Liver (tissue), 9 donors: ENCODE measurements around the gene PIP4K2B. TPM values are rescaled to one million over a fixed set of nuclear protein-coding genes. Genes with fewer than 3 reads are reported as not detected.

Source experiments
- DNase-seq: peaks from one replicate; pipeline ENCODE4 v3.0.0-alpha.2; 2017; ENCODE audit warnings: low spot score
- H3K27ac ChIP-seq, 2 donors: one replicate each; pipeline ENCODE4 v1.7.0; 2013; ENCODE audit warnings: inconsistent platforms in 2 of 2, low read length in 2 of 2, control low read depth in 1 of 2, low read depth in 1 of 2, mild to moderate bottlenecking in 1 of 2
- H3K27me3 ChIP-seq, 4 donors: one replicate each; pipeline versions ENCODE4 v1.6.1 to v1.7.0; 2013; ENCODE audit warnings: low read length in 3 of 4, inconsistent platforms in 1 of 4, mild to moderate bottlenecking in 1 of 4, moderate library complexity in 1 of 4; ENCODE audit not compliant: control insufficient read depth in 4 of 4, insufficient read depth in 4 of 4
- H3K36me3 ChIP-seq, 4 donors: one replicate each; pipeline versions ENCODE4 v1.6.1 to v1.7.0; 2013; ENCODE audit warnings: low read length in 3 of 4, mild to moderate bottlenecking in 3 of 4, low read depth in 1 of 4, moderate library complexity in 1 of 4; ENCODE audit not compliant: control insufficient read depth in 4 of 4, insufficient read depth in 3 of 4
- H3K4me1 ChIP-seq, 4 donors: one replicate each; pipeline versions ENCODE4 v1.6.1 to v1.7.0; 2013; ENCODE audit warnings: low read length in 3 of 4, mild to moderate bottlenecking in 3 of 4, moderate library complexity in 1 of 4; ENCODE audit not compliant: control insufficient read depth in 4 of 4, insufficient read depth in 4 of 4
- H3K4me3 ChIP-seq, 3 donors: one replicate each; pipeline versions ENCODE4 v1.6.1 to v1.7.0; 2013; ENCODE audit warnings: low read length in 3 of 3, control low read depth in 1 of 3, low read depth in 1 of 3, mild to moderate bottlenecking in 1 of 3
- H3K9ac ChIP-seq, 2 donors: one replicate each; pipeline ENCODE4 v1.7.0; 2013; ENCODE audit warnings: low read length in 2 of 2, mild to moderate bottlenecking in 2 of 2, moderate library complexity in 2 of 2, control low read depth in 1 of 2, low read depth in 1 of 2
- H3K9me3 ChIP-seq, 4 donors: one replicate each; pipeline versions ENCODE4 v1.6.1 to v1.7.0; 2013; ENCODE audit warnings: low read length in 3 of 4; ENCODE audit not compliant: control insufficient read depth in 4 of 4
- FOXA1 ChIP-seq: IDR thresholded peaks from 2 replicates; pipeline ENCODE4 v1.6.1; 2016; ENCODE audit warnings: antibody characterized with exemption
- FOXA2 ChIP-seq: IDR thresholded peaks from 2 replicates; pipeline ENCODE4 v1.6.1; 2016; ENCODE audit warnings: antibody characterized with exemption
- JUND ChIP-seq, 2 donors: IDR thresholded peaks; 2 replicates each; pipeline ENCODE4 v1.6.1; 2016; ENCODE audit warnings: antibody characterized with exemption in 2 of 2
- RAD21 ChIP-seq, 2 donors: IDR thresholded peaks; 2 replicates each; pipeline ENCODE4 v1.6.1; 2016; ENCODE audit warnings: antibody characterized with exemption in 2 of 2, mild to moderate bottlenecking in 2 of 2
- TAF1 ChIP-seq: conservative IDR thresholded peaks from 2 replicates; pipeline ENCODE4 v1.6.1; 2016; ENCODE audit warnings: antibody characterized with exemption, mild to moderate bottlenecking
- YY1 ChIP-seq: IDR thresholded peaks from 2 replicates; pipeline ENCODE4 v1.6.1; 2016; ENCODE audit warnings: antibody characterized with exemption, mild to moderate bottlenecking
- WGBS: extraction: QIAGEN DNeasy Blood & Tissue Kit; methylation state at CpG from one replicate; pipeline ENCODE4 v1.1.7; 2013; 5-methylcytosine and 5-hydroxymethylcytosine counted together
- polyA plus RNA-seq, 2 donors: library from polyadenylated mRNA; stranded (reverse) in 1 of 2; unstranded in 1 of 2; fragments of 200-250 nt in 1 of 2; fragments of >200 nt in 1 of 2; fragmentation: Nextera tagmentation in 1 of 2; extraction: Ambion mirVana in 1 of 2; gene quantifications; one replicate each; pipeline versions ENCODE4 v1.2.1 to v1.2.3, GENCODE V29; 2013 to 2015
- total RNA-seq, 2 donors: library from RNA; depleted of rRNA; stranded (reverse); fragments of >200 nt; gene quantifications; one replicate each; pipeline ENCODE4 v1.2.3, GENCODE V29; 2014
- TF ChIP-seq, protein P1 (sequence below): fragments of 150-350 bp; IDR thresholded peaks from 2 replicates; pipeline ENCODE4 v1.5.1; 2017; ENCODE audit warnings: improper control_type of control experiment, low read depth, low read length; ENCODE audit not compliant: missing input control
- donor health status: healthy.
- donor health status: healthy.
- donor health status: healthy.
- donor health status: healthy.
- donor health status: healthy.

The PIP4K2B gene
- total and polyA plus RNA-seq, 4 donors = 2.4 to 21.5 (median 13.6) TPM

DNA sequence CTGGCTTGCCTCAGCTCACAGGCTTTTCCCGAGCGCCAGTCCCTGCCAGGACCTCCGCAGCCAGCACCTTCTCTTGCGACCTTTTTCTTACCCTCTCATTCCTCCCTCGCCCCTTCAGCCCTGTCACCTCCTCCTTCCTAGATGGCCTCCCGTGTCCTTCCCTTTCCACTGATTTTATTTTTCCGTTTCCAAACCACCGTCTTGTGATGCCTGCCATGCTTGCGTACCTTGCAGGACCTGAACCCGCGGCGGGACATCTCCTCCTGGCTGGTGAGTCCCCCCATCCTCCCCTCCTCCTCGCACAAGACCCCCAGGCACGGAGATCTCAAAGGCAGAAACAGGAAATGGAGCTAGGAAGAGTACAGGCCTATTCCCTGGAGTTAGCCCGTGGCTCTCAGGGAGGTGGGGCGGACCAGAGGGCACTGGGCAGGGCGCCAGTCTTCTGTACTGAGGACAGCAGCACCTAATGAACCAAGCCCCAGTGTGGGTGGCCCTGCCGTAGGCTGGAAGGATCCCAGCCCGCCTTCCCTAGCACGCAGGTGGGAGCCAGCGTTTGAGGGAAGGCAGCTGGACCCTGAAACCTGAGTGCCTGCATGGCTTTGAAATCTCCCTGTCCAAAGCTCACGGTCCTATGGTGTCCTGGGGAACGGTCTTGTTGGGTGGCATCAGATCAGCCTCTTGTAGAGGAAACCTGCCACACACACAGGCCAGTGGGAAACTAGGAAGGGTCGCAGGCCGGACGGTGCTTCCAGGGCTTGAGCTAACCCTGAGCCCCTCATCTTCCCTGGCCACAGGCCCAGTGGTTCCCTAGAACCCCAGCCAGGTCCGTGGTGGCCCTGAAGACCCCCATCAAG is 68.6 kb downstream of the PIP4K2B start (continued):
- TF ChIP-seq, protein P1, sequence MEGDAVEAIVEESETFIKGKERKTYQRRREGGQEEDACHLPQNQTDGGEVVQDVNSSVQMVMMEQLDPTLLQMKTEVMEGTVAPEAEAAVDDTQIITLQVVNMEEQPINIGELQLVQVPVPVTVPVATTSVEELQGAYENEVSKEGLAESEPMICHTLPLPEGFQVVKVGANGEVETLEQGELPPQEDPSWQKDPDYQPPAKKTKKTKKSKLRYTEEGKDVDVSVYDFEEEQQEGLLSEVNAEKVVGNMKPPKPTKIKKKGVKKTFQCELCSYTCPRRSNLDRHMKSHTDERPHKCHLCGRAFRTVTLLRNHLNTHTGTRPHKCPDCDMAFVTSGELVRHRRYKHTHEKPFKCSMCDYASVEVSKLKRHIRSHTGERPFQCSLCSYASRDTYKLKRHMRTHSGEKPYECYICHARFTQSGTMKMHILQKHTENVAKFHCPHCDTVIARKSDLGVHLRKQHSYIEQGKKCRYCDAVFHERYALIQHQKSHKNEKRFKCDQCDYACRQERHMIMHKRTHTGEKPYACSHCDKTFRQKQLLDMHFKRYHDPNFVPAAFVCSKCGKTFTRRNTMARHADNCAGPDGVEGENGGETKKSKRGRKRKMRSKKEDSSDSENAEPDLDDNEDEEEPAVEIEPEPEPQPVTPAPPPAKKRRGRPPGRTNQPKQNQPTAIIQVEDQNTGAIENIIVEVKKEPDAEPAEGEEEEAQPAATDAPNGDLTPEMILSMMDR = no peak
- peak; percentile 47 for TF ChIP-seq TAF1
- TF ChIP-seq FOXA1 = no peak
- TF ChIP-seq YY1 = peak; percentile 67

DNA sequence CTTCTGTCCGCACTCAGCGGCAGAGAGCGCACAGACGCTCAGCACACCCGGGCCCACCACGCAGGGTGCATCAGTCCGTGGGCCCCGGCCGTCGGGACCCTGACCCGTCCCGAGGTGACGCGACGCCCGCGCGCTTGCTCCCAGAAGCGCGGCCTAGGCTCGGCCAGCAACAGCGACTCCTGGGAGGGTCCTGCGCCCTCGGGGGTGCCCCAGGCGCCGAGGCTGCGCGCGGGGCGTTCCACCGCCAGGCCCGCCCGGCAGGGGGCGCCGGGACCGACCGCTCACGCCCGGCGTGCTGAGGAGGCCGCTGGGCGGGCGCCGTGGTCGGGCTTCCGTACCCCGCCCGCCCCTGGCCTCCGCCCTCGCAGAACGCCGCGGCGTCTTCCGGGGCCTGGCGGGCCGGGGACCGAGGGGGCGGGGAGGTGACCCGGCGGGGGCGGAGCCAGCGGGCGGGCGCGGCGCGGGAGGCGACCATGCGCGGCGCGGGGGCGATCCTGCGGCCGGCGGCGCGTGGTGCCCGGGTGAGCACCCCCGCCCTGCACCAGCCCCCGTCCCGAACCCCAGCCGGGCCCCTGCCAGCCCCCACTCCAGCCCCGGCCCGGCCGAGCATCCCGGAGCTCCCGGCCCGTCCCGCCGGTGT is 69.3 kb downstream of the PIP4K2B start, which contains the start of gene CISD3:
CISD3 (plus strand) TSS at position 456 of the 640 bp plus-strand sequence; CDS start at position 474, 18 bp downstream.
- Histone ChIP-seq H3K9ac (peak within 1 kb of the TSS; percentile 93 to 97), H3K4me3 (peak within 1 kb of the TSS; percentile 87 to 98 (median 95)), H3K4me1 (peaks cover 17 to 44% (median 33%) of the 10 kb centered on the region in 4 donors), H3K36me3 (peaks cover 0 to 3% (median 1%) of the 10 kb centered on the region in 4 donors), H3K27me3 (no peaks in the 10 kb centered on the region), H3K27ac (peak within 1 kb of the TSS; percentile 98), H3K9me3 (no peaks in the 10 kb centered on the region)
- DNase-seq = peak; percentile 87
- TF ChIP-seq JUND (IDR thresholded peaks at IDR 0.05) = no peak
- TF ChIP-seq FOXA2 = no peak
- TF ChIP-seq RAD21 (IDR thresholded peaks at IDR 0.05) = peak in 1 of 2 donors; percentile 35
- TF ChIP-seq, protein P1 = peak; percentile 79
- under 1% methylated on average over 92 of the region's 92 CpGs for WGBS

DNA sequence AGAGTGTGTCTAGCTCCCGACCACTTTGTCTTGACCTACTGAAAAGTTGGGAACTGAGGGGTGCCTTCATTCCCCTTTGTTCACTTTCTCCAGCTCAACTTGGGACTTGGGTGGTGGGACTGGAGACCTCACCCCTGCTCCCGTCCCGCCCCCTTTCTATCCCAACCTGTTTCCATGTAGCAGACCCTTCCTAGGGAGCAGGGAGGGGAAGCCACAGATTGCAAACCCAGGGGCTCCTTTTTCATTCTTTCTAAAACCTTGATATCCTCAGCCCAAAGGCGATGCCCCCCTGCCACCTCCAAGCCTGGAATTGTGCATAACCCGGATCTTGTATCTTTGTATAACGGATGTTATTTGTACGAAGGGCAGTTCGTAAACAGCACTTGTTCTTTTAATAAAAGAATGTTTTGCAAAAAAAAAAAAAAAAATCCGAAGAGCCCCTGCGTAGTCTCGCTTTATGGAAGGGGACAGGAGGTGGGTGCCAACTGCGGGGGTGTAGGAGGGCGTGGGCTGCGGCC is 69.9 kb downstream of the PIP4K2B start:
- peak overlapping the region; percentile 57 to 95 (median 71) for H3K4me3 ChIP-seq
- H3K9me3 ChIP-seq = no peaks in the 10 kb centered on the region
- H3K27me3 ChIP-seq = no peaks in the 10 kb centered on the region
- H3K27ac ChIP-seq = peak overlapping the region; percentile 52 to 56
- no peak for TF ChIP-seq YY1
- peaks cover 0 to 6% (median 1%) of the 10 kb centered on the region in 4 donors for H3K36me3 ChIP-seq
- H3K9ac ChIP-seq = peak overlapping the region; percentile 50 to 57
- DNase-seq = no peak
- peaks cover 17 to 44% (median 33%) of the 10 kb centered on the region in 4 donors for H3K4me1 ChIP-seq
- WGBS = 28% methylated on average over 14 of the region's 14 CpGs
